ENCODE measurements around the gene RC3H1. TPM values are rescaled to one million over a fixed set of nuclear protein-coding genes. Genes with fewer than 3 reads are reported as not detected.
"Not testable (repeated sequence)": the region's sequence is repeated elsewhere in the genome, so short reads cannot be mapped to it uniquely, and the experiment has no call there.

RC3H1 gene
- total and polyA plus RNA-seq, 7 donors = 2.9 to 39.1 (median 23.0) TPM

DNA sequence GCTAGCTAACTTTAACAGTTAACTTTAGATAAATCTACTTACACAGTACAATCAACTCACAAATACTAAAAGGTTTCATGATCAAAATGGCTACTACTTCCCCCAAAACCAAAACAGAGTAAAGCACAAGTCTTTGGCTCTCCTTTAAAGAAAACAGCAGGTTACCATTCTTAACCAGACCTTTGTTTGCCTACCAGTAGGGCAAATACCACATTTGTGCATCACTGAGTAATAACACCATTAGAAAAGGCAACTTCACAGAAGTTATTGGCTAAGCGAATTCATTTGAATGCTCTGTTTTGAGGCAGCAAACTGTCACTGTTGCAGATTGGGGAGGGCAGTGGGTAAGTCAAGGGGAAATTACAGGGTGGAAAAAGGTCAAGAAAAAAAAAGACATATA lies 87.7 kb downstream of the RC3H1 start:
- 95 to 100% (median 97%) methylated on average over 1 of the region's 1 CpG for WGBS, 3 donors
- ATAC-seq = no peak
- peaks cover 0 to 85% of the 10 kb centered on the region in 2 donors for H3K36me3 ChIP-seq (ENCODE audit: insufficient read depth in 1 of 2, low read depth in 1 of 2)
- no peaks in the 10 kb centered on the region for H3K27me3 ChIP-seq (ENCODE audit: insufficient read depth in 3 of 3, low read length in 2 of 3)
- no peak for DNase-seq
- intact Hi-C loops (cut with DNase I) = loop anchor here in 1 of 2 donors (10.0 kb wide), 1 partner anchor 450 kb away; no protein-coding TSS in a partner anchor
- no peak overlapping the region for H3K4me3 ChIP-seq
- TF ChIP-seq, protein P1, sequence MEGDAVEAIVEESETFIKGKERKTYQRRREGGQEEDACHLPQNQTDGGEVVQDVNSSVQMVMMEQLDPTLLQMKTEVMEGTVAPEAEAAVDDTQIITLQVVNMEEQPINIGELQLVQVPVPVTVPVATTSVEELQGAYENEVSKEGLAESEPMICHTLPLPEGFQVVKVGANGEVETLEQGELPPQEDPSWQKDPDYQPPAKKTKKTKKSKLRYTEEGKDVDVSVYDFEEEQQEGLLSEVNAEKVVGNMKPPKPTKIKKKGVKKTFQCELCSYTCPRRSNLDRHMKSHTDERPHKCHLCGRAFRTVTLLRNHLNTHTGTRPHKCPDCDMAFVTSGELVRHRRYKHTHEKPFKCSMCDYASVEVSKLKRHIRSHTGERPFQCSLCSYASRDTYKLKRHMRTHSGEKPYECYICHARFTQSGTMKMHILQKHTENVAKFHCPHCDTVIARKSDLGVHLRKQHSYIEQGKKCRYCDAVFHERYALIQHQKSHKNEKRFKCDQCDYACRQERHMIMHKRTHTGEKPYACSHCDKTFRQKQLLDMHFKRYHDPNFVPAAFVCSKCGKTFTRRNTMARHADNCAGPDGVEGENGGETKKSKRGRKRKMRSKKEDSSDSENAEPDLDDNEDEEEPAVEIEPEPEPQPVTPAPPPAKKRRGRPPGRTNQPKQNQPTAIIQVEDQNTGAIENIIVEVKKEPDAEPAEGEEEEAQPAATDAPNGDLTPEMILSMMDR (IDR thresholded peaks at IDR 0.05) = no peak
- H3K9me3 ChIP-seq = no peaks in the 10 kb centered on the region
- H3K27ac ChIP-seq = no peak overlapping the region
- H3K4me1 ChIP-seq = no peaks in the 10 kb centered on the region

DNA sequence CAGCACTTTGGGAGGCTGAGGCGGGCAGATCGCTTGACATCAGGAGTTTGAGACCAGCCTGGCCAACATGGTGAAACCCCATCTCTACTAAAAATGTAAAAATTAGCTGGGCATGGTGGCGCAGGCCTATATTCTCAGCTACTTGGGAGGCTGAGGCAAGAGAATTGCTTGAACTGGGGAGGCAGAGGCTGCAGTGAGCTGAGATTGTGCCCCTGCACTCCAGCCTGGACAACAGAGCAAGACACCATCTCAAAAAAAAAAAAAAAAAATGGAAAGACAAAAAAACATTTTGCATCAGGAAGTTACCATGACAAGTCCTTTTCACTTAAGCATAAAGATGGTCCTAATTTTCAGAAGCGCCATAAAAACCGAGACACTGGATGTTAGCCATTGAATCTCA lies 91.6 kb downstream of the RC3H1 start:
- DNase-seq; ATAC-seq; H3K4me1 ChIP-seq; H3K4me3 ChIP-seq; H3K9me3 ChIP-seq; H3K27me3 ChIP-seq (ENCODE audit: insufficient read depth in 3 of 3, low read length in 2 of 3); H3K27ac ChIP-seq: not testable (repeated sequence)
- H3K36me3 ChIP-seq (ENCODE audit: insufficient read depth in 1 of 2, low read depth in 1 of 2) = peaks cover 0 to 46% of the 10 kb centered on the region in 2 donors
- intact Hi-C loops (cut with DNase I) = loop anchor here in 1 of 2 donors (10.0 kb wide), 1 partner anchor 446 kb away; no protein-coding TSS in a partner anchor
- WGBS, 3 donors = 96 to 99% (median 98%) methylated on average over 5 of the region's 5 CpGs

DNA sequence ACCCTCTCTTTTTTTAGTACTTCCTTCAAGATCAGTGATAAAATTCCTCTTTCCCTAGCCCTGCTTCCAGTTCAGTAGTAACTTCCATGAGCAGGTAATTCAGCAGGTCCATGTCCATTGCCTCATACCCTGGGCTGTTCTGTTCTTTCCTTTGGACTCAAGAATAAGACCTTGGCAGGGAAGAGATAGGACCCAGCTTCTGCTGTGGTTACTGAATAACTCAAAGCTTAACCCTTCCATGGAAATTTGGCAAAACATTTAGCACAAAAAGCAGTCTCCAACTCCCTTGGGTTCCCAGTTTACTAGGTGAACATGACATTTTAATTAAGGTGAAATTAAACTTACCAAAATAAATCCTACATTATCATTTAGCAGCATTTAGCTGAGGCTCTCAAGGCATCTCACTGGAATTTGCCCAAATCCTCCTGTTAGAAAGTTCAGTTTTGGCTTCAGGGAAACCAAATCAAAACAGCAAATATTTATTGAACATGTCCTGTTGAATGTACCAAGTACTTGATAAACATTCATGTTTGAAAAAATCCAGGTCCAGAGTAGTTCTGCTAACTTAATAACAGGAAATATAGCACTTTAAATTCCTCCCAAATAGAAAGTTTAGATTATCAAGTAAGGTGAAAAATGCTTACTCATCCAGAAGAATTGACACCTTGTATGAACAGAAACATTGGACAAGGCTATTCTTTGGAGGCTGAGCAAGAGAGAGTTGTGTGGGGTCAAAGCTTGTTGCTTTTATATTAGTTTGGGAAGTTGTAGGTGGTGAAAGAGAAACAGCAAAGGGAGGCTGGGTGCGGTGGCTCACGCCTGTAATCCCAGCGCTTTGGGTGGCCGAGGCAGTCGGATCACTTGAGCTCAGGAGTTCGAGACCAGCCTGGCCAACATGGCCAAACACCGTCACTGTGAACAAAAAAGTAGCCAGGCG lies 96.6 kb downstream of the RC3H1 start:
- Histone ChIP-seq H3K9me3 (no peaks in the 10 kb centered on the region), H3K4me3 (no peak overlapping the region), H3K4me1 (no peaks in the 10 kb centered on the region), H3K27ac (no peak overlapping the region), H3K36me3 (ENCODE audit: insufficient read depth in 1 of 2, low read depth in 1 of 2) (no peaks in the 10 kb centered on the region), H3K27me3 (ENCODE audit: insufficient read depth in 3 of 3, low read length in 2 of 3) (no peaks in the 10 kb centered on the region)
- intact Hi-C loops (cut with DNase I) = no loop called here
- TF ChIP-seq, protein P1 (IDR thresholded peaks at IDR 0.05) = no peak
- DNase-seq (no peak), ATAC-seq (no peak)
- 93 to 96% (median 94%) methylated on average over 8 of the region's 8 CpGs for WGBS, 3 donors

DNA sequence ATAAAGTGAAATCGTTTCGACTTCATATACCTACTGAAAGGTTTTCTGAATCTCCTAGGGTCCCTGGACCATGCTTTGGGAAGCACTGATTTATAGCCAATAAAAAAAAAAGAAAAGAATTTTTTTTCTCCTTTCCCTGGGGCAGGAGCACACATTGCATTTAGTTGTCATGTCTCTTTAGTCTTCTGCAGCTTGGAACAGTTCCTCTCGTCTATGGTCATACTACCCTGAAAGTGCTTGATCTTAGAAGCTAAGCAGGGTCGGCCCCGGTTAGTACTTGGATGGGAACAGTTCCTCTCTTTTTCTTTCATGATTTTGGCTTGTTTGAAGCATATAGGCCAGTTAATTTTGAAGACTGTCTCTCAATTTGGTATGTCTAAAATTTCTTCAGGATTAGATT lies 101.3 kb downstream of the RC3H1 start:
- Histone ChIP-seq H3K9me3 (no peaks in the 10 kb centered on the region), H3K4me3 (no peak overlapping the region), H3K27me3 (ENCODE audit: insufficient read depth in 3 of 3, low read length in 2 of 3) (no peaks in the 10 kb centered on the region), H3K4me1 (no peaks in the 10 kb centered on the region), H3K27ac (no peak overlapping the region), H3K36me3 (ENCODE audit: insufficient read depth in 1 of 2, low read depth in 1 of 2) (no peaks in the 10 kb centered on the region)
- ATAC-seq (no peak), DNase-seq (no peak)
- TF ChIP-seq, protein P1 (IDR thresholded peaks at IDR 0.05) = no peak
- intact Hi-C loops (cut with DNase I) = no loop called here
- WGBS, 3 donors = 86 to 88% (median 87%) methylated on average over 5 of the region's 5 CpGs

DNA sequence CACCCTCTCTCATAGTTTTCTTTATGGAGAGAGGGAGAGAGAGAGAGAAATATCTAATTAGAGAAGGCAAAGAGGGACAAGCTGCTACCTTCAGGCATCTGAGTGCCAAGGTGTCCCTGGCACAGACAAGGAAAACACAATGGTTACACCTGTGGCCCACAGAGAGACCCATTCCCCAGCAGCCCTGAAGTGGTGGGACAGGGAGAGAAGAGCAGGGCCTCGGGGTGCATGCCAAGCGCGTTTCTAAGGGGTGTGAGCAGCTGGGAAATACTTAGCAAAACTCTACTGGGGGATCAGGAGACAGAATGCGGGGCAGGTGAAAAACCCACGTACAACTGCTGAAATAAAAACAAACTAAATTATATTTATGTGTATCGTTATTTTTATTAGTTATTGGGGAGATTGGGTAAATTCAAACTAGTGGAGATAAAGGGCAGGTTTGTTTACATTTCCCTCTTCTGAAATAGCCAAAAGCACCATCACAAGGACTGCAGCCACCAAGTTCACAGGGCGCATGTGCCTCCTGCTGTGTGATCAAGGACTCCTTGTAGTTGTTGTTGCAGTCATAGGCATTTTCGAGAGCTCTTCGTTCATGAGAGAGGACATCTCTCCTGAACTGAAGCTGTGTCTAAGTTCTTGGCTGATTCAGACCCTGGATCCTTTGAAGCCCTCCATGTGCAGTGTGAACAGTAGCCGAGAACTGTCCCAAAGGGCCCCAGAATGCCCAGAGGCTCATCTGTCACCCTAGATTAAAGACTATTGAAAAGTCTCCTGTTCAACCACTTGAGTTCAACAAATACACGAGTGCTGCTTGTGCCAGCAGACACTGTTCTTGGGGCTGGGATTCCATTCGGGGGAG lies 104.3 kb downstream of the RC3H1 start:
- Histone ChIP-seq H3K4me1 (no peaks in the 10 kb centered on the region), H3K4me3 (no peak overlapping the region), H3K9me3 (no peaks in the 10 kb centered on the region), H3K36me3 (ENCODE audit: insufficient read depth in 1 of 2, low read depth in 1 of 2) (no peaks in the 10 kb centered on the region), H3K27me3 (ENCODE audit: insufficient read depth in 3 of 3, low read length in 2 of 3) (no peaks in the 10 kb centered on the region), H3K27ac (no peak overlapping the region)
- intact Hi-C loops (cut with DNase I) = no loop called here
- 82 to 89% (median 83%) methylated on average over 12 of the region's 12 CpGs for WGBS, 3 donors
- TF ChIP-seq, protein P1 (IDR thresholded peaks at IDR 0.05) = no peak
- DNase-seq (no peak), ATAC-seq (no peak)
